ENCODE data around the gene TTC39B.

TTC39B gene

GRCh38 chr9:15160673-15161072, 146.3 kb downstream of the TTC39B start:
- no peak for DNase-seq

GRCh38 chr9:15158064-15158463, 149.0 kb downstream of the TTC39B start:
- no peak for DNase-seq

- DNase-seq, result no peak
Measured at GRCh38 chr9:15157381-15157780, 149.6 kb downstream of the TTC39B start.

GRCh38 chr9:15156241-15156640, 150.8 kb downstream of the TTC39B start:
- no peak for DNase-seq

GRCh38 chr9:15155826-15156225, 151.2 kb downstream of the TTC39B start:
- no peak for DNase-seq

- DNase-seq, result no peak
Measured at GRCh38 chr9:15155323-15155722, 151.7 kb downstream of the TTC39B start.

GRCh38 chr9:15154677-15155076, 152.3 kb downstream of the TTC39B start:
- DNase-seq, result no peak

- no peak for DNase-seq
Measured at GRCh38 chr9:15153961-15154360, 153.1 kb downstream of the TTC39B start.

GRCh38 chr9:15150939-15151338, 156.1 kb downstream of the TTC39B start:
- no peak for DNase-seq

GRCh38 chr9:15149450-15149849, 157.6 kb downstream of the TTC39B start:
- DNase-seq, result no peak

- DNase-seq, result no peak
Measured at GRCh38 chr9:15146268-15146700, 160.7 kb downstream of the TTC39B start.

GRCh38 chr9:15144622-15145061, 162.4 kb downstream of the TTC39B start:
- no peak for DNase-seq

- DNase-seq, result no peak
Measured at GRCh38 chr9:15142878-15143534, 164.0 kb downstream of the TTC39B start.

- no peak for DNase-seq
Measured at GRCh38 chr9:15140051-15140450, 167.0 kb downstream of the TTC39B start.

- DNase-seq, result no peak
Measured at GRCh38 chr9:15139469-15139868, 167.5 kb downstream of the TTC39B start.

- DNase-seq, result no peak
Measured at GRCh38 chr9:15138357-15138686, 168.7 kb downstream of the TTC39B start.

GRCh38 chr9:15137658-15138356, 169.2 kb downstream of the TTC39B start:
- no peak for DNase-seq

GRCh38 chr9:15137089-15137488, 169.9 kb downstream of the TTC39B start:
- DNase-seq, result no peak

GRCh38 chr9:15136646-15137045, 170.4 kb downstream of the TTC39B start:
- no peak for DNase-seq

GRCh38 chr9:15135164-15135792, 171.7 kb downstream of the TTC39B start:
- DNase-seq, result peak; percentile 34

- no peak for DNase-seq
Measured at GRCh38 chr9:15133488-15133887, 173.5 kb downstream of the TTC39B start.

GRCh38 chr9:15132091-15132490, 174.9 kb downstream of the TTC39B start:
- DNase-seq, result no peak

- DNase-seq, result no peak
Measured at GRCh38 chr9:15131094-15131493, 175.9 kb downstream of the TTC39B start.

GRCh38 chr9:15127831-15128230, 179.2 kb downstream of the TTC39B start:
- DNase-seq, result no peak

Measured in activated CD4-positive, CD25-positive, alpha-beta regulatory T cell treated with anti-CD3 and anti-CD28 coated beads, Interleukin-2, amount 50 U/mL, for 72 hours (primary cell).